GM18520 (cell line): ENCODE results near the gene CREBBP.
A peak's percentile ranks its signal among the peaks of the same experiment; 100 is the strongest.
"Not testable (repeated sequence)": the region's sequence is repeated elsewhere in the genome, so short reads cannot be mapped to it uniquely, and the experiment has no call there.

Source experiments
- ATAC-seq: cut with Tn5 transposase; IDR thresholded peaks from one replicate; pipeline ENCODE4 v1.9.1; 2021; ENCODE audit not compliant: unreplicated experiment

CREBBP gene

GRCh38 chr16:3880623-3881498, at the start of gene CREBBP:
TSS of gene CREBBP (minus strand) at chr16:3880713. CDS start at chr16:3879916, 797 bp downstream.
- peak; percentile 75 for ATAC-seq

GRCh38 chr16:3927147-3927546, 46.6 kb upstream of the CREBBP start:
- not testable (repeated sequence) for ATAC-seq

- no peak for ATAC-seq
Measured at GRCh38 chr16:3924763-3925162, 44.2 kb upstream of the CREBBP start.

- no peak for ATAC-seq
Measured at GRCh38 chr16:3922241-3922640, 41.7 kb upstream of the CREBBP start.

- no peak for ATAC-seq
Measured at GRCh38 chr16:3920206-3920605, 39.7 kb upstream of the CREBBP start.

GRCh38 chr16:3919413-3919812, 38.9 kb upstream of the CREBBP start:
- ATAC-seq, result no peak

- ATAC-seq, result no peak
Measured at GRCh38 chr16:3915426-3916260, 35.1 kb upstream of the CREBBP start.

GRCh38 chr16:3912897-3913296, 32.4 kb upstream of the CREBBP start:
- no peak for ATAC-seq

GRCh38 chr16:3912373-3912772, 31.9 kb upstream of the CREBBP start:
- no peak for ATAC-seq

GRCh38 chr16:3911741-3912140, 31.2 kb upstream of the CREBBP start:
- not testable (repeated sequence) for ATAC-seq

- ATAC-seq, result no peak
Measured at GRCh38 chr16:3909791-3910583, 29.5 kb upstream of the CREBBP start.

GRCh38 chr16:3908951-3909437, 28.5 kb upstream of the CREBBP start:
- ATAC-seq, result no peak

- ATAC-seq, result no peak
Measured at GRCh38 chr16:3907586-3907985, 27.1 kb upstream of the CREBBP start.

- ATAC-seq, result no peak
Measured at GRCh38 chr16:3906363-3906762, 25.9 kb upstream of the CREBBP start.

GRCh38 chr16:3904875-3905274, 24.4 kb upstream of the CREBBP start:
- no peak for ATAC-seq

- no peak for ATAC-seq
Measured at GRCh38 chr16:3890091-3890490, 9.6 kb upstream of the CREBBP start.

GRCh38 chr16:3889059-3889458, 8.5 kb upstream of the CREBBP start:
- ATAC-seq, result no peak

- not testable (repeated sequence) for ATAC-seq
Measured at GRCh38 chr16:3885999-3886398, 5.5 kb upstream of the CREBBP start.

- no peak for ATAC-seq
Measured at GRCh38 chr16:3884398-3884797, 3.9 kb upstream of the CREBBP start.

GRCh38 chr16:3882531-3882930, 2.0 kb upstream of the CREBBP start:
- no peak for ATAC-seq

GRCh38 chr16:3881499-3881990, 1.0 kb upstream of the CREBBP start:
- no peak for ATAC-seq
